Esophagus muscularis mucosa (tissue), 3 donors: ENCODE results near the gene HELZ2.
"Not testable (repeated sequence)": the region's sequence is repeated elsewhere in the genome, so short reads cannot be mapped to it uniquely, and the experiment has no call there.

Source experiments
- CTCF ChIP-seq, 3 experiments: fragments of 200-600 bp in 2 of 3; fragments of 450-650 bp in 1 of 3; sonication (generic) in 2 of 3; IDR thresholded peaks; one replicate each; pipeline ENCODE4 v1.5.1; 2017 to 2019; ENCODE audit warnings: antibody characterized with exemption in 3 of 3, mild to moderate bottlenecking in 2 of 3, moderate library complexity in 1 of 3
- POLR2A ChIP-seq: fragments of 450-650 bp; IDR thresholded peaks from one replicate; pipeline ENCODE4 v1.6.1; 2017; ENCODE audit warnings: antibody characterized with exemption, moderate library complexity, mild to moderate bottlenecking, low read depth
- POLR2AphosphoS5 ChIP-seq, 2 donors: sonication (generic); formaldehyde crosslinking; IDR thresholded peaks; one replicate each; pipeline ENCODE4 v1.6.1; 2017; ENCODE audit warnings: antibody characterized with exemption in 2 of 2

- peak; percentile 36 to 51 (median 39) for TF ChIP-seq CTCF (IDR thresholded peaks at IDR 0.05)
- not testable (repeated sequence) for TF ChIP-seq POLR2A; POLR2AphosphoS5 (IDR thresholded peaks at IDR 0.05)
These were observed 40.0 kb upstream of the HELZ2 start for GRCh38 chr20:63613863-63614594.
